NOMO-1 treated with dmso at 0.1 percent for 144 hours (cell line): ENCODE data around the gene CYB5R3.
"Not testable (repeated sequence)": the region's sequence is repeated elsewhere in the genome, so short reads cannot be mapped to it uniquely, and the experiment has no call there.

Experiments used
- DNase-seq: peaks from one replicate; lab custom pipeline; 2025; ENCODE audit not compliant: unreplicated experiment; lab: John Stamatoyannopoulos, UW

Gene CYB5R3

DNA sequence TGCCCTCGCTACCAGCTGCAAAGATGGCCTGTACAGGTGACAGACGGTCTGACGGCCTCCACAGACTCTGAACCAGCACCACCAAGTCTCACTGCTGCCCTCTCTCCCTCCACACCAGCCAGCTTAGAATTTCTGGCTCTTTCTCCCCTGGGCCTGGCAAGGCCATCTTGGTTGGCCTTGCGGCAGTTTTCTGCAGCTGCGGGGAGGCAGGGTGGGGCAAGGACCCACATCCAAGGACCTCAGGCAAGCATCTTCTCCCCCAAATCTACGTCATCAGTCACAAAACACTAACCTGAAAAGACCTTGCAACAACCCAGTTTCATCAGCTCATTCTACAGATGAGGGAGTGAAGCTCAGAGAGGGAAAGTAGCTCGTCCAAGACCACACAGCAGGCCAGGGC is 22.8 kb downstream of the CYB5R3 start:
- no peak for DNase-seq

DNA sequence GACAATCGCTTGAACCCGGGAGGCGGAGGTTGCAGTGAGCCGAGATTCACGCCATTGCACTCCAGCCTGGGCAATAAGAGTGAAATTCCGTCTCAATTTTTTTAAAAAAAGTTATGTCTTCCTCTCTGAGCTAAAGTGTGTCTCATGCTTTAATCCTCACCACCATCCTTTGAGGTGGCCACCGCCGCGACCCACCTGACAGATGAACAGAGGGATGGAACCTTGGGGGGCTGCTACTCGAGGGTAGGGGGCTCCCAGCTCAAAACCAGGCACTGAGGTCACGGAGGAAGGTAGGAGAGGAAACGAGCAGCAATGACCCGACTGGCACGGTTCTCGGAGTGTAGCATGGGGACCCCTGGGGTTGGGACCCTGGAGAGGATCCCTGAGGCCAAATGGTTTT is 23.8 kb downstream of the CYB5R3 start:
- no peak for DNase-seq

DNA sequence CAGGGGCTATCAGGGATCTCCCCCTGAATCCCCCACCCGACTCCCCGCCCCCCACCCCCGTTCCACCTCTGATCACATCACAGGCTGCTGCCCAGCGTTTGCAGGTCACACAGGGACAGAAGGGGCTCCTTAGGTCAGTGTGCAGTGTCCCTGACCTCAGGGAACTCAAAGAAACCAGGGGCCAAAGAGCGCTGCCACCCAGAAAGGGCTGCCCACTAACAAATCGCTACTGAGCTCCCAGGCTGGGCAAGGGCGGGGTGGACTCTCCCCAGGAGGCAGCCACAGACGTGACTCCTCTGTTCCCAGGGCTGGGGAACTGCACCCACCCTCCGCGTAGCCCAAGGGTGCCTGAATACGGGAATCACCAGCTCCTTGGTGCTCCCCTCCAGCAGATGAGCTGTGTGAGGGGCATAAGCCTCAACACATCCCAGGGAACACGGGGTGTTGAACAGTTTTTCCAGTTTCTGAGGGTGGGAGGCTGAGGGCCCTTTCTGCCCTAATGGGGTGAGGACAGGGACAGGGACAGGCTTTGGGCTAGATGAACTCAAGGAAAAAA is 24.6 kb downstream of the CYB5R3 start:
- DNase-seq: no peak

DNA sequence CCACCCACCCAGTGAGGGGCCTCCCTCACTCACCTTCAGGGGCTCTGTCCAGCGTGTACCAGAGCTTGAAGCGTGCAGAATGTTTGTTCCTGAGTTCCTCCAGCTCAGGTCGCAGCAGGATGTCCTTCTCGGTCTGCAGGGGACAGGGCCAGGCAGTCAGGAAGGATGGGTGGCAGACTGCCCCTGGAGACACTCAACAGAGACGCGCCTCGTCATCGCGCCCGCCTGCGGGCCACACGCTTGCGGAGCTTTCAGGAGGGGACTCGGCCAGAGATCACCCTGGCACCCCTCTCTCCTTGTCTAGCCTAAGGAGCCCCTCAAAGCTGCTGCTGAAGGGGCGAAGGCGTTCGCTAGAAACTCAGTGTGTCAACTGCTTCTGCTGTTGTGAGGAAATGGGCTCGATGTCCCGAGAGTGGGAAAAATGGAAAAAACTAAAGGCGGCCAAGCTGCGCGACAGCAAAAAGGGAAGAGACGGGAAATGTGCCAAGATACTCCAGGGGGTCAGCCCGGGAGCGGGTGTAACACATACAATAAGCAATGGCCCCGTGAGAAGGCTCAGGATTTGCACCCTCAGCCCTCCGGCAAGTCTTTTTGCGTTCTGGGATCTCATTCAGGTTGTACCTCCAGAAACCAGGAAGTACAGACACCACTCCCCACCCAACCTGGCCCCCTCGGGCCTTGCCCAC is 25.3 kb downstream of the CYB5R3 start:
- DNase-seq: no peak

DNA sequence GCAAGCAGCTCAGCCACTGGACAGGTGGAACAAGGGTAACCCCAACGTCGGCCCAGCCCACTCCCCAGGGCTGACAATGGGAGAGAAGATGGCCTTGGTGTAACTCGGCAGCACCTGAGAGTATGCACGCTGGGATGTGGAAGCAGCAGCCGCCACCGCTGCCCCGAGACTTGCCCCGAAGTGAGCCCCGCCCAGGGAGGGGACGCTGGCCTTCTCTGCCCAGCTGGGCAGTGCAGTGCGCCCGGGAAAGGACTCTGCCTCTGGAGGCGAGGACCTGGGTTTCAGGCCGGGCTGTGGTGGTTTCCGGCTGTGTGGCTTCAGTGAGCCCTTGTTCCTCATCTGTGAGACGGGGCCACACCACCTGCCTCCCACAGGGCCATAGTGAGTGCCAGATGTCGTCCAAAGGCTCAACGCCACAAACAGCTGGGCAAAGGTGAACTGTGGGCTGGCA is 25.9 kb downstream of the CYB5R3 start:
- DNase-seq: peak; percentile 75

DNA sequence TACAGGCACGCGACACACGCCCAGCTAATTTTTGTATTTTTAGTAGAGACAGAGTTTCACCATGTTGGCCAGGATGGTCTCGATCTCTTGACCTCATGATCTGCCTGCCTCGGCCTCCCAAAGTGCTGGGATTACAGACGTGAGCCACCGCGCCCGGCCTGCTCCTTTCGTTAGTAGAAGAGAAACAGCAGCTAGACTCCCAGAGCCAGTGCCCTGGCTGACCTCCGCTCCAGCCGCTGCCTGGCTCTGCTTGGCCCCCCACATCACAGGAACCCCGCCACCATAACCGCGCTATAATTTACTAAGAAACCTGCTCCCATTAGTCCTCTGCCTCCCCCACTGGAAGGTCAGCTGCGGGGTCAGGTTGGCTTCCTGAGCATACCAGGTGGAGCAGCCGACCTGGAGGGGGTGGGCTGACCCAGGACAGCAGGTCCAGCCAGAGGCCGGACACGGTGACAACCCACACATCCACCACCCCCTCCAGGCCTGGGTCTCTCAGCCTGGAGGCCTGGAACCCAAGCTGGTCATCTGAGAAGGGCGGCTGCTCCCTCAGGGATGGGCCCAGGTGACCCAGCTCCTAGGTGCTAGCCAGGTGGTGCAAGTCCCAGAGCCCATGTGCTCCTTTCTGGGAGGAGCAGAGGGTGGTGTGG is 27.0 kb downstream of the CYB5R3 start:
- DNase-seq: no peak

DNA sequence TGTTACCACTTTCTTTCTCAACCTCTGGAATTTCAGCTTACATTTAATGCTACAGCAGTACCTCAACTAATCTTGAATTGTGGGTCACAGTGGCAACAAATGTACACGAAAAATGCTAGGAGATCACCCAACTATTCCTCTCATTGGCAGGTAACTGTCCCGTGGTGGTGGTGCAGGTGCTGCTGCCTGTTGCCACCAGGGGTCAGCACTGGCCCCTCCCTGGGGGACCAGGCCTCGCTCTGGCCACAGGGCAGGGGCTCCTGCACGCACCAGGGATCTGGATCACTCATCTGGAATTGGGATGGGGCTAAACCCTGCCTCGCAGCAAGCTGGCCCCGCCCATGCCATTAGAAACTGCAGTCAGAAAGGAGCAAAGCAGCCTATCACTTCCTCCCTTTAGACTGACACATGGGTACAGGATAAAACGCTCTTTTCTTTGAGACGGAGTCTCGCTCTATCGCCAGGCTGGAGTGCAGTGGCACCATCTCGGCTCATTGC is 27.6 kb downstream of the CYB5R3 start:
- DNase-seq: no peak

DNA sequence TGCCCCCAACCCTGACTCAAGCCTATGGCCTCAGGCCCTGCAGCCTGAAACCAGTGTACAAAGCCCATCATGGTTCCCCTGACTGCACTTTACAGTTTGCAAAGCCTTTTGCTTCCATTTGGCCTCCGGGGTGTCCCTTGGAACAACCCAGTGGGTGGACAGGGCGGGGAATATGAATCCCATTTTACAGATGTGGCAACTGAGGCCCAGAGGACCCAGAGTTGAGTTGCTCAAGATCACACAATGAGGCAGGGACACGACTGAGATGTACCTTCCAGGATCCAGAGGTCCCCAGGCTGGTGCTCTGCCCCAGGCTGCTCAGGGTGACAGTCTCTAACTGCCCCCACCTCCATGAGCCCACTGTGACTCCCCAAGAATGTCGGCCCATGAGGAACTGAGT is 29.1 kb downstream of the CYB5R3 start:
- no peak for DNase-seq

DNA sequence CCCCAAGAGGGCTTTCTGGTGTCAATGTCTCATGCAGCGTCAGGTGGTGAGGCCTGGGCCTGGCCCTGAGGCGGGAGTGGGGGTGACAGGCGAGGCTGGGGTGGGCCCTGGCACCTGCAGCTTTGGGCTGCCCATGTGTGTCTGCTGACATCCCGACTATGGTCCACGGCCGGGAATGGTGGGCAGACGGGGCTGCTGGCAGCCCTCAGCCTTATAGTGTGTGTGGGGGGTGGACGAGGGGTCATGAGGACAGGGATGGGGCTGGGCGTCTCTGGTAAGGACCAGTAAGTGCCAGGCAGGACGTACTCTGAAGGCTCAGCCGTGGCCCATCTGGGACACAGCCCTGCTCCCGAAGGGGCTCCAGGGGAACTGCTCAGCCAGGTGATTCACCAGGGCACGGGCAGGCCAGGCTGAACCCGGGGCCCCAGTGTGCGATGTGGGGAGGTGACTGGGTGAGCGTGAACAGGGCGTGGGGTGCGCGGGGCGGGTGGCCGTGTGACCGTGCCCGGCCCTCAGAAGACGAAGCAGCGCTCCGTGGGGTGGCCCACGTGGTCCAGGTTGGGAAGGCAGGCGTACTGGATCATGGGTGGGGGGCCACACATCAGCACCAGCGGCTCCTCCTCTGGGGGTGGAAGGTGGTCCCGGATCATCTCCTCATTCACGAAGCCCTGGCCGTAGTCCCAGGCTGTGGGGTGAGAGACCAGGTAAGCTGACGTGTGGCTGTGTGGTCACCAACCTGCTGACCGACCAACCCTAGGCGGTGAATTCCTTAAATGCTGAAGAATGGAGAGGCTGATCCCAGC is 29.7 kb downstream of the CYB5R3 start:
- no peak for DNase-seq

DNA sequence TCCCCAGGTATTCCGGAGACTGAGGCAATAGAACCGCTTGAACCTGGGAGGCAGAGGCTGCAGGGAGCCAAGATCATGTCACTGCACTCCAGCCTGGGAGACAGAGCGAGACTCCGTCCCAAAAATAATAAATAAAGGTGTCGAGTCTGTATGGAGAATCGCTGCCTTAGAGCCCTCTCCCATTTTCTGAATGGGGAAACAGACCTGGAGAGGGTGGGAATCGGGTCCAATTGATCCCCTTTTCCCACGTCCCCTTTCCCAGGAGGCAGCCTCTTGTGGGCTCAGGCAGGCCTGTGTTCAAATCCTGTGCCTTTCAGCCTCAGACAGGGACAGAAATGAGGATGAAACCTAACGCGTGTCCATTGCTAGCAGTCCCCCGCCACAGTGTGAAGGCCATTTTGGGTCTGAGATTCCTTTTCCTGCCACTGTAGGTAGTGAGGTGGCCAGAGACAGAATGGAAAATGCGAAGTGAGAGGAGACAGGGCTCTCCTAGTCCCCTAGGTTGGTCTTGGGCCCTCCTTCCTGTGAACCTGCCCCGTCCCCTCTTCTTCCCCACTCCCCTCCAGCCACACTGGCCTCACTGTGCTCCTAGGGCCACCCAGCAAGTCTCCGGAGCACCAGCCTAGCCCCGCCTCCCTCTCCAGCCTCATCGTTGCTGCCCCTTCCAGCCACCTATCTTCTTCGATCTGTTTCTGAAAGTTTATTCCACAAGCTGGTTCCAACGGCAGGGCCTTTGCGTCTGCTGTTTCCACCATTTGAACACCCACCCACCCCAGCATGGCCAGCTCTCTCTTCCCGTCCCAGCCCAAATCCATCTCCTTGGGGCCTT is 31.8 kb downstream of the CYB5R3 start:
- DNase-seq: no peak

DNA sequence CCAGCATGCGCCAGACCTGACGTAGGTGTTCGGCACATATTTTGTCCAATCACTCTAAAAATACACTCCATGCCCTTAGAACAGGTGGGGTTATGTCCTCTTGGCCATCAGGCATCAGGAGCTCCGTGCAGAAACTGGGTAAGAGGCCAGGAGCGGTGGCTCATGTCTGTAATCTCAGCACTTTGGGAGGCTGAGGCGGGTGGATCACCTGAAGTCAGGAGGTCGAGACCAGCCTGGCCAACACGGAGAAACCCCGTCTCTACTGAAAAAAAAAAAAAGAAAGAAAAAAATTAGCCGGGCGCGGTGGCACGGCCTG is 33.4 kb downstream of the CYB5R3 start:
- not testable (repeated sequence) for DNase-seq

DNA sequence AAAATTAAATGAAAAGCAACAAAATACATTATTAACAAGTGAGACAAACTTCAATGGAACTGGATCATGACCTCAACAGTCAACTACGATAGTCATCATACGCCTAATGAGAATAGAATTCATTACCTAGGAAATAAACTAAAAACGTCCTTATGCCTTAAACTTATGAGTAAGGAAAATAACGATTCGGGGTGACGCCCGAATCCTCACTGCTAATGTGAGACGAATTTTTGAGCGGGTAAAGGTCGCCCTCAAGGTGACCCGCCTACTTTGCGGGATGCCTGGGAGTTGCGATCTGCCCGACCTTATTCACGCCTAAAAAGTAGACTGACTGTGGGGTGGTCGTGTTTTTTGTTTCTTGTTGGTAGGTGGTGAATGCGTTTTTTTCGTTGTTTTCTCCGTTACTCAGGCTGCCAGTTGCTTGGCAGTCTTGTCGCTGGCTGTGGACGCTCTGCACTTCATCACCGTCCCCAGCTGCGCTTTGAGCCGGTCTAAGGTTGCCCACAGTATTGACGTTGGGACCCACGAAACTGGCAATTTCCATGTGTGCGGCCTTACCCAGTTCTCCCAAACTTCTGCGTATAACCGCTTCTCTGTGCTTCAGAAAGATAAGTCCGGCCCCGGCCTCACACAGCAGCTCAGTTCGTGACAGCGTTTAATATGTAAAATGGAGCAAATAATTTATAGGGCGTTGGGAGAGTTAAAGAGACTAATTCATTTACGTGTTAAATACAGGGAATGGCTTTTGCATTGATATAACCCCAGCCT is 33.9 kb downstream of the CYB5R3 start:
- DNase-seq: peak; percentile 97

DNA sequence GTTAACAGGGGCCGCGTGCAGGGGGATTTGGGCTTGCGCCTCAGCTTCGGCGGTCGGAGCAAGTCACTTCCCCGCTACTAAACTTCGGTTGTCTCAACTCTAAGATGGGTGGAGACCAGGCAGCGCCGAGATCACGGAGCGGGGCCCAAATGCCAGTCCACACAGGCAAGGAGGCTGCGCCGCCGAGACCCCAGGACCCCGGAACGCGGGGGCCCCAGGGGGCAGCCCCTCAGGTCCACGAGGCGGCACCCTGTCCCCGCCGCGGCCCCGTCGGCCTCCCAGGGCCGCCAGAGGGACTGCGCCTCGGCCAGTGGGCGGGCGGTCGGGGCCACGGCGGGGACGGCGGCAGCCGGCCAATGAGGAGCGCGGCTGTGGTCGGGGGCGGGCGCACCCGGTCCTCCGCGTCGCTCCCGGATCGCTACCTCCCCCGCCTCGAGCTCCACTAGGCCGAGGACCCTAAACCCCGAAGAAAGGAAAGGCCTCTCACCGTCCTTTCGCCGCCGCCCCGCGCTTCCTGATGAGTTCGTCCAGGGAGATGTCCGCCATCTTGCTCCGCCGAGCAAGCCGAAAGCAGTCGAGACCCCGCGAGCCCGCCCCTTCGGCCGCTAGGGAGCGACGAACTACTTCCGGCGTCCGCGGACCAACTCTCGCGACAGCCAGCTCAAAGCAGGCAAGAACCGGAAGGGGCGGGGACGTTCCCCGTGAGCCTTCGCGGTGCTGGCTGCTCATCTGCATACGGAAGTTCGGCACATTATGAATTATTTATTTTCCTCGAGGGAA is 34.7 kb downstream of the CYB5R3 start, which contains the start of gene POLDIP3:
Gene POLDIP3 (minus strand): TSS at position 572 of the 780 bp plus-strand sequence. CDS start 26 bp downstream, at position 546.
- DNase-seq: peak; percentile 93

DNA sequence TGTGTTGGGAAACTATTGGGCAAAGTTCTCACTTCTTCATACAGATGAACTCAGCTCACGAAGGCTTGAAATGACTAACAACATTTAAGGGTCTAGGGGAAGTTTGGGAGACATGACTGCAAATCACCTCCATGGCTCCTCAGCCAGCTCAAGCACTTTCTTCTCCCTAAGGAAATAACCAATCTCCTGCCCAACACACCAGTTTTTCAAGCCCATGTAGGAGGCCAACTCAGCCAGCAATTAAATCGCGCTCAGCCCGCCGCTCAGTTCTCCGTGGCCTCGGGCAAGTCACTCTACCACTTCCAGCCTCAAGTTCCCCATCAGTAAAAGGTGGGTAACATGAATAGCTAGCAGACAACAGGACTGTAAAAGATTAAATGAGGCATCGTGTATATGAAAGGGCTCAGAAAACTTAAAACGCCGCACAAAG is 35.3 kb downstream of the CYB5R3 start:
- peak; percentile 37 for DNase-seq

DNA sequence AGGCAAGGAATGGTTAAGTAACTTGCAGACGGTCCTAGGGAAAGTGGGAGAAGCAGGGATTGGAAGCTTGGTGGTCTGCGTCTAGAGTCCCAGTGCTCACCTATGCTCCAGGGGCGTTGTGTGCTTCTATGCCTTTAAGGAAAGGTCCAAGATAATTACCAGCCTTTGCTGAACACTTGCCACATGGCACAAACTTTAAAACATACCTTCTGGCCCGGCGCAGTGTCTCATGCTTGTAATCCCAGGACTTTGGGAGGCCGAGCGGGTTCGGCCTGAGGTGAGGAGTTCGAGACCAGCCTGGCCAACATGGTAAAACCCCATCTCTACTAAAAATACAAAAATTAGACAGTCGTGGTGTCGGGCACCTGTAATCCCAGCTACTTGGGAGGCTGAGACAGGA is 36.9 kb downstream of the CYB5R3 start:
- no peak for DNase-seq

DNA sequence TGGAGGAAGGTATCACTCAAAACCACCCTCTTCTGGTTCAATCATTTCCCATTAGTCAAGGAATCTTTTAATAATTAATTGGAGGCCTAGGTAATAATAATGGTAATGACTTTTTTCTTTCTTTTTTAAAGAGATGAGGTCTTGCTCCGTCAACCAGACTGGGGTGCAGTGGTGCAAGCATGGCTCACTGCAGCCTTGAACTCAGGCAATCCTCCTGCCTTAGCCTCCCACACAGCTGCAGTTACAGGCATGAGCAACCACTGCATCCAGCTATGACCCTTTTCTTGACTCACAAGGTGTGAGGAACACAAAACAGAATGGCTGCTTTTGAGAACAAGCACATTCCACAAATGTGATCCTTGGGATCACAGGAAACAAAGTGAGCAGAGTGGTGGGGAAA is 38.1 kb downstream of the CYB5R3 start:
- DNase-seq: no peak

DNA sequence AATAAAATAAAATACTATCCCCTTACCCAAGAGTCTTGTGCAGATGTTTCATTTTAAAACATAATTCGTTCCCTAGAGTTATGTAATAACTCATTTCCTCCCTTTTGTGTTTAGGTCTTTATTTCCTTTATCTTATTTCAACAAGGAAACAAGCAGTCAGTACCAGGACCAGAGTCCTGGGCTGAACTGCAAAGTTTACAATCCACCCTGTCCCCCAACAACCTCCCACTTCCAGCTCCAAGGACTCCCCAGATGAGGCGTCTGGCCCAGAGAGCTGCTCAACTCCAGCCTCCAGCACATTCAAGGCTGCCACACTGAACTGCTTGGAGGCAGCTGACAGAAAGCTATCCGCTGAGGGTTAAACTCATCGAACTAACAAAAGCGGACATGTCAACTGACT is 39.0 kb downstream of the CYB5R3 start:
- DNase-seq: no peak

DNA sequence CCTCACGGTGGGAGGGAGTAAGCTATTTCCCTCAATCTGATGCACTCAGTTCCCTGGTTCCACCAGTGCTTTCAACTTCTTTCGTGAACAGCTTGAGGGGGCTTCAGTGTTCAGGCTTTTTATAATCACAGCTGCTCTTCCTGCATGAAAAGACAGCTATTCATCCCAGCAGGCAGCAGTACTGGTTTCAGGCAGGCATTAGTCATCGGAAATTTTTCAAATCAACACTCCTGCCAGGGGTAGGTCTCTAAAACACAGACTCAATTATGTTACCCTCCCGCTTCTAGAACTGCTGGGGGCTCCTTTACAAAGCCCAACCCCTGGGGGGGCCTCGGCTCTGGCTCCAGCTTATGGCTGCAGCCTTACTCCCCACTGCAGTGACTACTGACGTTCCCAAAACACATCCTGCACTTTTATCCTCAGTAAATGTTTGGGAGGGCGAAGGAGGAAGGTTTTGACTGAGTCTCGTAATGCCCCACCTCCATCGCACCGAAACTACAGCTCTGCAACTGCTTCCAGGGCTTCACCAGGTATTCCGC is 40.3 kb downstream of the CYB5R3 start:
- DNase-seq: no peak
